GM23338 (cell line): ENCODE results near the gene MYCBP2. TPM values are rescaled to one million over a fixed set of nuclear protein-coding genes. Genes with fewer than 3 reads are reported as not detected.

Source experiments
- ATAC-seq: fragments of 200-7000 bp; cut with Tn5 transposase; 3 replicates; pipeline ENCODE4 v1.9.1; 2020
- DNase-seq: peaks from one replicate; pipeline ENCODE4 v3.0.0-alpha.2; 2015; ENCODE audit warnings: low spot score
- H2AFZ ChIP-seq: fragments of 200-600 bp; sonication (generic); 2 replicates; pipeline ENCODE4 v1.8.0; 2016; ENCODE audit warnings: antibody characterized with exemption, mild to moderate bottlenecking, moderate library complexity
- H3F3A ChIP-seq: fragments of 200-600 bp; sonication (generic); replicated peaks from 2 replicates; pipeline ENCODE4 v1.8.0; 2017; ENCODE audit warnings: antibody characterized with exemption, mixed run types, low read depth
- H3K27ac ChIP-seq: fragments of 200-600 bp; sonication (generic); 2 replicates; pipeline ENCODE4 v1.6.1; 2016; ENCODE audit warnings: low read depth
- H3K27me3 ChIP-seq: fragments of 200-600 bp; sonication (generic); 2 replicates; pipeline ENCODE4 v1.8.0; 2016; ENCODE audit warnings: mild to moderate bottlenecking, mixed run types, moderate library complexity; ENCODE audit not compliant: insufficient read depth
- H3K36me3 ChIP-seq: fragments of 200-600 bp; sonication (generic); 2 replicates; pipeline ENCODE4 v1.8.0; 2016; ENCODE audit warnings: mild to moderate bottlenecking; ENCODE audit not compliant: insufficient read depth
- H3K4me1 ChIP-seq: fragments of 200-600 bp; sonication (generic); 2 replicates; pipeline ENCODE4 v1.8.0; 2016; ENCODE audit warnings: mild to moderate bottlenecking, moderate library complexity; ENCODE audit not compliant: insufficient read depth
- H3K4me2 ChIP-seq: fragments of 200-600 bp; sonication (generic); 2 replicates; pipeline ENCODE4 v1.7.1; 2017; ENCODE audit warnings: mixed run types
- H3K4me3 ChIP-seq: fragments of 200-600 bp; sonication (generic); 2 replicates; pipeline ENCODE4 v1.6.1; 2016; ENCODE audit warnings: mixed run types
- H3K79me2 ChIP-seq: fragments of 200-600 bp; sonication (generic); replicated peaks from 2 replicates; pipeline ENCODE4 v1.8.0; 2017; ENCODE audit warnings: mild to moderate bottlenecking; ENCODE audit not compliant: insufficient read depth
- H3K9me2 ChIP-seq: fragments of 200-600 bp; sonication (generic); 2 replicates; pipeline ENCODE4 v1.8.0; 2017; ENCODE audit not compliant: insufficient read depth
- H4K20me1 ChIP-seq: fragments of 200-600 bp; sonication (generic); replicated peaks from 2 replicates; pipeline ENCODE4 v1.8.0; 2017; ENCODE audit warnings: mild to moderate bottlenecking; ENCODE audit not compliant: insufficient read depth
- H3K27ac Mint-ChIP-seq: 2 replicates; pipeline ENCODE4 v1.8.0; 2020; ENCODE audit warnings: inconsistent platforms, mild to moderate bottlenecking, moderate library complexity, mixed read lengths
- H3K27me3 Mint-ChIP-seq: 3 replicates; pipeline ENCODE4 v1.8.0; 2022; ENCODE audit warnings: low read depth, mild to moderate bottlenecking, moderate library complexity, mixed read lengths, inconsistent platforms; ENCODE audit not compliant: insufficient read depth, poor library complexity
- H3K36me3 Mint-ChIP-seq: 3 replicates; pipeline ENCODE4 v1.8.0; 2021; ENCODE audit warnings: low read depth, mild to moderate bottlenecking, inconsistent platforms, moderate library complexity, mixed read lengths
- H3K4me1 Mint-ChIP-seq: 3 replicates; pipeline ENCODE4 v1.8.0; 2020; ENCODE audit warnings: mild to moderate bottlenecking, inconsistent platforms, mixed read lengths
- H3K4me3 Mint-ChIP-seq: 3 replicates; pipeline ENCODE4 v1.8.0; 2021; ENCODE audit warnings: moderate library complexity, mild to moderate bottlenecking, inconsistent platforms, mixed read lengths
- H3K9me3 Mint-ChIP-seq: 3 replicates; pipeline ENCODE4 v1.8.0; 2020; ENCODE audit warnings: moderate library complexity, mild to moderate bottlenecking, inconsistent platforms, mixed read lengths
- CREB1 ChIP-seq: fragments of 250-450 bp; sonication (Bioruptor Pico); IDR thresholded peaks from 2 replicates; pipeline ENCODE4 v1.5.0; 2020; ENCODE audit warnings: low read depth, mild to moderate bottlenecking, moderate library complexity
- CTCF ChIP-seq, 2 experiments: fragments of 200-600 bp in 1 of 2; sonication (generic) in 1 of 2; conservative IDR thresholded peaks; 2 replicates each; pipeline versions ENCODE4 v1.5.1 to v1.6.1; 2016 to 2017; ENCODE audit warnings: antibody characterized with exemption in 2 of 2, low read depth in 2 of 2, mild to moderate bottlenecking in 2 of 2, moderate library complexity in 1 of 2
- ETS1 ChIP-seq: IDR thresholded peaks from 2 replicates; pipeline ENCODE4 v1.6.1; 2016; ENCODE audit warnings: antibody characterized with exemption
- EZH2 ChIP-seq: fragments of 200-600 bp; sonication (generic); IDR thresholded peaks from one replicate; pipeline ENCODE4 v1.8.0; 2017; ENCODE audit warnings: antibody characterized with exemption, mild to moderate bottlenecking, low read depth; ENCODE audit not compliant: unreplicated experiment
- EZH2phosphoT487 ChIP-seq: fragments of 200-600 bp; sonication (generic); IDR thresholded peaks from one replicate; pipeline ENCODE4 v1.8.1; 2018; ENCODE audit warnings: antibody characterized with exemption; ENCODE audit not compliant: unreplicated experiment
- NANOG ChIP-seq: IDR thresholded peaks from 2 replicates; pipeline ENCODE4 v1.6.1; 2016; ENCODE audit warnings: antibody characterized with exemption, borderline replicate concordance
- REST ChIP-seq: IDR thresholded peaks from one replicate; pipeline ENCODE4 v1.6.1; 2018; ENCODE audit warnings: antibody characterized with exemption; ENCODE audit not compliant: unreplicated experiment
- ZNF114 ChIP-seq: fragments of 250-450 bp; sonication (Bioruptor Pico); IDR thresholded peaks from 2 replicates; pipeline ENCODE4 v1.5.0; 2020; ENCODE audit warnings: mild to moderate bottlenecking, moderate library complexity
- ZNF331 ChIP-seq: fragments of 250-450 bp; sonication (Bioruptor Pico); IDR thresholded peaks from 2 replicates; pipeline ENCODE4 v1.5.0; 2020; ENCODE audit warnings: low read depth, mild to moderate bottlenecking, moderate library complexity
- polyA plus RNA-seq: library from polyadenylated mRNA; unstranded; fragments of >200 nt; fragmentation: Nextera tagmentation; extraction: Ambion mirVana; gene quantifications from 2 replicates; pipeline ENCODE4 v1.2.1, GENCODE V29; 2016
- total RNA-seq: library from RNA; depleted of rRNA; stranded (reverse); fragments of >200 nt; shearing (Covaris generic); gene quantifications from 2 replicates; pipeline ENCODE4 v1.2.3, GENCODE V29; 2014

Gene MYCBP2
- total and polyA plus RNA-seq, 2 experiments from 2014 or later, result 54.6 to 77.2 TPM

- no peak for TF ChIP-seq CREB1 (CRISPR knock-in tag)
Observed at GRCh38 chr13:77084755-77085154, 242.1 kb downstream of the MYCBP2 start (continued).

GRCh38 chr13:77079902-77080413, 246.9 kb downstream of the MYCBP2 start:
- H3K27ac Mint-ChIP-seq, result peak overlapping the region; percentile 73; the same call in 1 of the 2 replicates
- DNase-seq (no peak), ATAC-seq (peak; percentile 37; the same call in 2 of the 3 replicates)
- no peaks in the 10 kb centered on the region for H3F3A ChIP-seq
- no peak overlapping the region for H3K4me3 ChIP-seq
- H3K79me2 ChIP-seq, result no peaks in the 10 kb centered on the region
- H3K27ac ChIP-seq, result no peak overlapping the region
- TF ChIP-seq EZH2 (no peak), CTCF (conservative IDR thresholded peaks at IDR 0.05; ENCODE audit: low read depth in 2 of 2) (no peak), REST (no peak), NANOG (no peak), EZH2phosphoT487 (no peak), ZNF331 (CRISPR knock-in tag) (no peak), ETS1 (no peak), ZNF114 (CRISPR knock-in tag) (no peak)
- H3K27me3 Mint-ChIP-seq, result no peaks in the 10 kb centered on the region
- peaks cover 19% of the 10 kb centered on the region; the same call in 2 of the 3 replicates for H3K4me1 Mint-ChIP-seq
- H3K36me3 ChIP-seq, result peaks cover 25% of the 10 kb centered on the region; the same call in 1 of the 2 replicates
- no peaks in the 10 kb centered on the region for H4K20me1 ChIP-seq
- no peak overlapping the region for H2AFZ ChIP-seq
- H3K27me3 ChIP-seq, result no peaks in the 10 kb centered on the region
- H3K4me3 Mint-ChIP-seq, result no peak overlapping the region
- H3K36me3 Mint-ChIP-seq, result peaks cover 22% of the 10 kb centered on the region; the same call in 2 of the 3 replicates
- H3K4me1 ChIP-seq, result peaks cover 13% of the 10 kb centered on the region; the same call in 1 of the 2 replicates
- no peaks in the 10 kb centered on the region for H3K9me3 Mint-ChIP-seq
- H3K9me2 ChIP-seq, result no peaks in the 10 kb centered on the region
- H3K4me2 ChIP-seq, result no peak overlapping the region
